ENCODE results near the gene ROR1.

DNA sequence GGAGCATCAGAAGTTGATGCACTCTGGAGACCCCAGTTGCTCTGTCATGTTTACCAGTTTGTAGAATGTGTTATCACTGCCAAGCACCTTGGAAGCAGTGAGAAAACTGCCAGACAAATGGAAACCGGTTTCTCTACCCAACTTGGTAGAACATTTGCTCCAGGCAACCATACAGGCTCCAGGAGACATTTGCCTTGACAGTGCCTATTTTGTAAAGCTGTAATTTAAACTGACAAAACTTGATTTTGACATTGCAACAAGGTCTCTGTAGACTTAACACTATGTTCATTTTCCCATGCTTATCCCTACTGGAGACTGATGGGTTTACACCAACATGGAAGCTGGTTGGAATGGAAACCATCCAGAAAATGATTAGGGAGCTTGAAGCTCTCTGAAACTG, 97.6 kb downstream of the ROR1 start:
- TF ChIP-seq NFYB (IDR thresholded peaks at IDR 0.05; ENCODE audit: insufficient read depth, low read depth, low read length) = no peak
- TF ChIP-seq ZBTB4 (CRISPR knock-in tag; IDR thresholded peaks at IDR 0.05) = no peak
- TF ChIP-seq JUNB (IDR thresholded peaks at IDR 0.05) = no peak
- no peak for TF ChIP-seq NR2C2 (IDR thresholded peaks at IDR 0.05; ENCODE audit: borderline replicate concordance, control insufficient read depth, insufficient read length, low read depth)
- no peak for TF ChIP-seq CTCF (IDR thresholded peaks at IDR 0.05 in 2 of 3, conservative IDR thresholded peaks at IDR 0.05 in 1 of 3; ENCODE audit: control insufficient read depth in 2 of 3, extremely low read depth in 1 of 3, insufficient read depth in 1 of 3, low read depth in 3 of 3, low read length in 3 of 3)
- TF ChIP-seq MXI1 (IDR thresholded peaks at IDR 0.05; ENCODE audit: low read depth, low read length) = no peak
- TF ChIP-seq ETV6 (conservative IDR thresholded peaks at IDR 0.05 in 1 of 2, IDR thresholded peaks at IDR 0.05 in 1 of 2; ENCODE audit: borderline replicate concordance in 1 of 2, low read depth in 1 of 2) = no peak
- TF ChIP-seq RB1 (IDR thresholded peaks at IDR 0.05; ENCODE audit: borderline replicate concordance) = no peak
- TF ChIP-seq CREB1 (IDR thresholded peaks at IDR 0.05; ENCODE audit: low read depth) = no peak
- TF ChIP-seq, protein P1, sequence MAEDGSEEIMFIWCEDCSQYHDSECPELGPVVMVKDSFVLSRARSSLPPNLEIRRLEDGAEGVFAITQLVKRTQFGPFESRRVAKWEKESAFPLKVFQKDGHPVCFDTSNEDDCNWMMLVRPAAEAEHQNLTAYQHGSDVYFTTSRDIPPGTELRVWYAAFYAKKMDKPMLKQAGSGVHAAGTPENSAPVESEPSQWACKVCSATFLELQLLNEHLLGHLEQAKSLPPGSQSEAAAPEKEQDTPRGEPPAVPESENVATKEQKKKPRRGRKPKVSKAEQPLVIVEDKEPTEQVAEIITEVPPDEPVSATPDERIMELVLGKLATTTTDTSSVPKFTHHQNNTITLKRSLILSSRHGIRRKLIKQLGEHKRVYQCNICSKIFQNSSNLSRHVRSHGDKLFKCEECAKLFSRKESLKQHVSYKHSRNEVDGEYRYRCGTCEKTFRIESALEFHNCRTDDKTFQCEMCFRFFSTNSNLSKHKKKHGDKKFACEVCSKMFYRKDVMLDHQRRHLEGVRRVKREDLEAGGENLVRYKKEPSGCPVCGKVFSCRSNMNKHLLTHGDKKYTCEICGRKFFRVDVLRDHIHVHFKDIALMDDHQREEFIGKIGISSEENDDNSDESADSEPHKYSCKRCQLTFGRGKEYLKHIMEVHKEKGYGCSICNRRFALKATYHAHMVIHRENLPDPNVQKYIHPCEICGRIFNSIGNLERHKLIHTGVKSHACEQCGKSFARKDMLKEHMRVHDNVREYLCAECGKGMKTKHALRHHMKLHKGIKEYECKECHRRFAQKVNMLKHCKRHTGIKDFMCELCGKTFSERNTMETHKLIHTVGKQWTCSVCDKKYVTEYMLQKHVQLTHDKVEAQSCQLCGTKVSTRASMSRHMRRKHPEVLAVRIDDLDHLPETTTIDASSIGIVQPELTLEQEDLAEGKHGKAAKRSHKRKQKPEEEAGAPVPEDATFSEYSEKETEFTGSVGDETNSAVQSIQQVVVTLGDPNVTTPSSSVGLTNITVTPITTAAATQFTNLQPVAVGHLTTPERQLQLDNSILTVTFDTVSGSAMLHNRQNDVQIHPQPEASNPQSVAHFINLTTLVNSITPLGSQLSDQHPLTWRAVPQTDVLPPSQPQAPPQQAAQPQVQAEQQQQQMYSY (CRISPR knock-in tag; IDR thresholded peaks at IDR 0.05) = no peak
- TF ChIP-seq KAT2A (conservative IDR thresholded peaks at IDR 0.05; ENCODE audit: control insufficient read depth, low read depth, low read length) = no peak
- no peak for TF ChIP-seq EZH2 (IDR thresholded peaks at IDR 0.05; ENCODE audit: borderline replicate concordance, control insufficient read depth, low read depth, low read length)
